GM19452 (cell line): Measurements from ENCODE around the gene SYNPO2L.

ENCODE experiments used
- ATAC-seq: cut with Tn5 transposase; IDR thresholded peaks from one replicate; pipeline ENCODE4 v1.9.1; 2021; ENCODE audit not compliant: unreplicated experiment

Gene SYNPO2L

GRCh38 chr10:73650537-73651331 lies 5.1 kb downstream of the SYNPO2L start:
- no peak for ATAC-seq

- no peak for ATAC-seq
Observed at GRCh38 chr10:73649876-73650536, 5.8 kb downstream of the SYNPO2L start.

- no peak for ATAC-seq
Observed at GRCh38 chr10:73648975-73649829, 6.6 kb downstream of the SYNPO2L start.

- no peak for ATAC-seq
Observed at GRCh38 chr10:73647875-73648651, 7.8 kb downstream of the SYNPO2L start.

- ATAC-seq = no peak
Observed at GRCh38 chr10:73647211-73647874, 8.5 kb downstream of the SYNPO2L start.

- no peak for ATAC-seq
Observed at GRCh38 chr10:73646598-73647041, 9.2 kb downstream of the SYNPO2L start.

- ATAC-seq = no peak
Observed at GRCh38 chr10:73645251-73645650, 10.6 kb downstream of the SYNPO2L start.

- no peak for ATAC-seq
Observed at GRCh38 chr10:73644767-73645166, 11.1 kb downstream of the SYNPO2L start.

GRCh38 chr10:73644015-73644743 lies 11.7 kb downstream of the SYNPO2L start:
- no peak for ATAC-seq

GRCh38 chr10:73643362-73643761 lies 12.5 kb downstream of the SYNPO2L start:
- no peak for ATAC-seq

- ATAC-seq = no peak
Observed at GRCh38 chr10:73641328-73642060, 14.3 kb downstream of the SYNPO2L start, which contains the start of gene MYOZ1. MYOZ1 (minus strand) TSS chr10:73641474; CDS start chr10:73640017, 1,457 bp downstream.

- ATAC-seq = no peak
Observed at GRCh38 chr10:73639286-73639685, 16.5 kb downstream of the SYNPO2L start.

- no peak for ATAC-seq
Observed at GRCh38 chr10:73635781-73636180, 20.0 kb downstream of the SYNPO2L start.

- ATAC-seq = no peak
Observed at GRCh38 chr10:73634421-73634820, 21.4 kb downstream of the SYNPO2L start.

GRCh38 chr10:73629165-73629564 lies 26.7 kb downstream of the SYNPO2L start:
- ATAC-seq = no peak

- no peak for ATAC-seq
Observed at GRCh38 chr10:73628405-73628804, 27.4 kb downstream of the SYNPO2L start.

GRCh38 chr10:73627300-73627699 lies 28.5 kb downstream of the SYNPO2L start:
- ATAC-seq = no peak

GRCh38 chr10:73625884-73626752 lies 29.7 kb downstream of the SYNPO2L start:
- ATAC-seq = peak; percentile 98
